Inflammatory macrophage treated with lipopolysaccharide for 4 hours (primary cell): Measurements from ENCODE around the gene SFMBT1.
A peak's percentile ranks its signal among the peaks of the same experiment; 100 is the strongest.
"Not testable (repeated sequence)": the region's sequence is repeated elsewhere in the genome, so short reads cannot be mapped to it uniquely, and the experiment has no call there.

Experiments used
- DNase-seq: peaks from one replicate; pipeline ENCODE4 v3.0.0-alpha.2; 2020

SFMBT1 gene

DNA sequence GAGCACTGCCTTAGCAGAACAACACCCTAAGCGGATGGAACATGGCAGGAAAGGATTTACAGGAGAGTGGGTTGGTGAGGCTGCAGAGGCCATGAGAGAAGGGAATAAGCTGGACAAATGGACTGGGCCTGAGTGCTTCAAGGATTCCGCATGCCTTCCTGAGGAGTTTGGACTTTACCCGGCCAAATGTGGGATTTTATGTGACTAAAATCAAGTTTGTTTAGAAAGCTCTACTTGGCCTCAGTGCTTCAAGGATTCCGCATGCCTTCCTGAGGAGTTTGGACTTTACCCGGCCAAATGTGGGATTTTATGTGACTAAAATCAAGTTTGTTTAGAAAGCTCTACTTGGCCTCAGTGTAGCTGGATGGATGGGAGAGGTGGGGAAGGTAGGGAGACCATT, 10.9 kb downstream of the SFMBT1 start:
- DNase-seq: not testable (repeated sequence)

DNA sequence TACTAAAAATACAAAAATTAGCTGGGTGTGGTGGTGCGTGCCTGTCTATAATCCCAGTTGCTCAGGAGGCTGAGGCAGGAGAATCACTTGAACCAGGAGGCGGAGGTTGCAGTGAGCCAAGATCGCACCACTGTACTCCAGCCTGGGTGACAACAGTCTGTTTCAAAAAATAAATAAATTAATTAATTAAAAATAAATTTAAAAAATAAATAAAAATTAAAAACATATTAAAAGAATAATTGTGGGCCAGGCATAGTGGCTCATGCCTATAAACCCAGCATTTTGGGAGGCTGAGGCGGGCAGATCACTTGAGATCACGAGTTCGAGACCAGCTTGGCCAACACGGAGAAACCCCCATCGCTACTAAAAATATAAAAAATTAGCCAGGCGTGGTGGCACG, 11.5 kb downstream of the SFMBT1 start:
- not testable (repeated sequence) for DNase-seq

DNA sequence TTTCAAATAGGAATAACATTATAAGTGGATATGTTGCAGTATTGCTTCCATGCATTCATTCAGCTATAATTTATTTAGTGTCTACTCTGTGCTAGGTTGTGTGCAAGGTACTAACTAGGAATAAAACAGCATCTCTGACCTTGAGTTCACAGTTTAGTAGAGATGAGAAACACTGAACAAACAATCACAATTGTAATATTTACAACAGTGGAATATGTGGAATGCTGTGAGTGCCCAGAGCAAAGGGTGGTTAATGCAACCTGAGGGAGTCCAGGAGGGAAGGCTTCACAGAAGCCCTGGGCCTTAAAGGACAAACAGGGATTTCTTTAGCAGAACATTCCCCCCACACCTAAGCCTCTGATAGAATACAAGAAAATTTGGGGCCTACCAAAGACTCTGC, 13.3 kb downstream of the SFMBT1 start:
- no peak for DNase-seq

DNA sequence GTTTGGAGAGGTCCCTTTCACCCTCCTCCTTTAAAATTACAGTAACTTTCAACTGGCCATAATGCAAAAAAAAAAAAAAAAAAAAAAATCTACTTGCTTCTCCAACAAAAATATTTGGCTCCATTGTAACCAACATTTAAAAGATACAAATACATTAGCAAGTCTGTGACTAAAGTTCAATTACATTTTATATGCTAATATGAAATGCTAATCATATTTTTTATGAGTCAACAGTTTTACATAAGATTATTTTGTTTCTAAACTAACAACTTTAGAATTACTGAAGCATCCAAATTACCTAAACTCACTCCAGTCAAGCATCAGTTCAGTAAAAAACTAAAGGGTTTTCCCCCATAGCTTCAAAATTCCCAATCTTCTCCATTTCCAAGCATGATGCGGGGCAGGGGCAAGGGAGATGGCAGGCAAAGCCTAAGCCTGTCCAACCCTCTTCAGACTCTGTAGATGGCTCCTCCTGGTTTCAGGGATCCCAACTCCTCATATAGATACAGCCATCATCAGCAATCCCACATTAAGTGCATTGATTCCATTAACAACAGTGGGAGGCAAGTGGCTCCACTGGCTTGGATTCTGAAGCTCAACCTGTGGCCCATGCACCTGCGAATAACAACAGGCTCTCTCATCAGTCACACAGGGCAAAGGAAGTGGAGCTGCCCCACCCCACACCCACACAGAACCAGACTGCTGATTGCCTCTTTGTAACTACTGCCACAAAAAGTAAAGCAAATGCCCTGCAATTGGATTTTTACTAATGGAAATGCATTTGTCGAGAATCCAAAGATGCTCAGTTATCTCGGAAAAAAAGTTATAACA, 15.0 kb downstream of the SFMBT1 start:
- DNase-seq: peak; percentile 27

DNA sequence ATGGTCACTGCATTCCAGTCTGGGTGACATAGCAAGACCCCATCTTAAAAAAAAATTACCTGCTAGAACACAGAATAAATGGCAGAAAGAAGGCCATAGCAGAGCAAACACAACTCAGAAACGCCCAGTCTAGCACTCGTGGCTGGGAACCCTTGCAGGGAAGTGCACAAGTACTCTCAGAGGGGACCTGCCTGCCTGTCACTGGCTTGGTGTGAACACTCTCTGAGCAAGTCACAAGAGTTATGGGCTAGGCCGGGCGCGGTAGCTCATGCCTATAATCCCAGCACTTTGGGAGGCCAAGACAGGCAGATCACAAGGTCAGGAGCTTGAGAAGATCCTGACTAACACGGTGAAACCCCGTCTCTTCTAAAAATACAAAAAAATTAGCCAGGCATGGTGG, 17.2 kb downstream of the SFMBT1 start:
- no peak for DNase-seq

DNA sequence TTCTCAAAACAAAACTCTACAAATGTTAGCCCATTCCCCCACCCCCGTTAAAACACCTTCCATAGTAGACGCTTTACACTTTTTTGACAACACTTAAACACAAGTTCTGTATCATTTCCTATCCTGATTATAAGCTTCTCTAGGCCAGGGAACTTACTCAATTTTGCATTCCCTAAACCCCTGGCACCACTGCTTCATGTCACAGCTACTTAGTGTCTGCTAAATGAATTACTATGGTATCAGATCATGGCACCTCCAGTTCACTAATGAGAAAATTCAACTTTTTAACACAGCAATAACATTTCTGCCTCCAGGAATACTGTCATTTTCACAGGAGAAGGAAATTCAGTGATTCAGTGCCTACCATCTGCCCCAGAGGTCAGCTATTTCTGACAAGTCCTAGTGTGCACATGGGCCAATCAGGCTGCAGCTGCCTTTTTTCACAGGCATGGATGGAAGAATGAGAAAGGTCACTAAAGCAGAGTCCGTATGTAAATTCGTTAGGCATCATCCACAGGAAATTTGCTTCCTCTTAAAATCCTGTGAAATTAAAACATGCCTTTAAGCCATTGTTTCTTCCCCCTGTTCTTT, 18.5 kb downstream of the SFMBT1 start:
- no peak for DNase-seq

DNA sequence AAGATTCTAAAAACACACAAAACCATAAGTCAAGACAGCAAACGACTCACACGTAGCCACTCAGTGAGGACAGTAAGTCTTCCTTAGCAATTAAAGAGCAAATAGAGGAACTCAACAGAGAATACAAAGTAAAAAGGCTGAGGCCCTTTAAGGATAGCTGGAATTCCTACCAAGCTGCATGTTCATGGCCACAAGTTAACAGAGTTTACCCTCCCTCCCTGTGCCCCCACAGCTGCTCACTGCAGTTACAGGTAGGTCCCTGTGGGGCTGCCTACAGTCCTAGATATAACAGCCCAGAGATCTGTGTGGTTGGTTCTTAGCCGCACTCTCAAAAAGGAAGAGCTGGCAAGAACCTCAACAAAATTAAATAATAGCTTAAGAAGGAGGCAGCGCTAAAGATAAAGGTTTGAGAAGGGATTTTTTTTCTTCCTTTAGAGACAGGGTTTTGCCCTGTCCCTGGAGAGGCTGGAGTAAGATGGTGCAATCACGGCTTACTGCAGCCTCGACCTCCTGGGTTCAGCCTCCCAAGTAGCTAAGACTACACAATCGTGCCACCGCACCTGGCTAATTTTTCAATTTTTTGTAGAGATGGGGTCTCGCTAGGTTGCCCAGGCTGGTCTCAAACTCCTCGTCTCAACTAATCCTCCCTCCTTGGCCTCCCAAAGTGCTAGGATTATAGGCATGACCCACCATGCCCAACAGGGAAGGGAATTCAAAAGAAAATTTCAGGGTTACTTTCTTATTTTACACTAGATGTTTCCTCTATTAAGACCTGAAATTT, 19.3 kb downstream of the SFMBT1 start:
- DNase-seq: no peak

DNA sequence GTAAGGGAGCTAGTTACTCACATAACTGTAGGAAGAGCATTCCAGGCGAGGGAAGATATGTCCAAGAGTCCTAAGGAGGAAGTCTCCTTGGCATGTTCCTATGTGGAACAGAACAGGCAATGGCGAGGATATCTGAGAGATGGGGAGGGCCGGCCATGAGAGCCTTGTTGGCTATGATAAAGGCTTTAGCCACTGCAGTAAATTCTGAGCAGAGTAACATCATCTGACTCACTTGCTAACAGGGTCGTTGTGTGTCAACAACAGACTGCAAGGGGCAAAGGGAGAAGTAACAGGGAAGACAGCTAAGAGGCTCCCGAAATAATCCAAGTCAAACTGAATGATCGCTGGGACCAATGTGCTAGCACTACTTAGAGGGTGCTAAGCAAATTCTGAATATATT, 21.6 kb downstream of the SFMBT1 start:
- no peak for DNase-seq

DNA sequence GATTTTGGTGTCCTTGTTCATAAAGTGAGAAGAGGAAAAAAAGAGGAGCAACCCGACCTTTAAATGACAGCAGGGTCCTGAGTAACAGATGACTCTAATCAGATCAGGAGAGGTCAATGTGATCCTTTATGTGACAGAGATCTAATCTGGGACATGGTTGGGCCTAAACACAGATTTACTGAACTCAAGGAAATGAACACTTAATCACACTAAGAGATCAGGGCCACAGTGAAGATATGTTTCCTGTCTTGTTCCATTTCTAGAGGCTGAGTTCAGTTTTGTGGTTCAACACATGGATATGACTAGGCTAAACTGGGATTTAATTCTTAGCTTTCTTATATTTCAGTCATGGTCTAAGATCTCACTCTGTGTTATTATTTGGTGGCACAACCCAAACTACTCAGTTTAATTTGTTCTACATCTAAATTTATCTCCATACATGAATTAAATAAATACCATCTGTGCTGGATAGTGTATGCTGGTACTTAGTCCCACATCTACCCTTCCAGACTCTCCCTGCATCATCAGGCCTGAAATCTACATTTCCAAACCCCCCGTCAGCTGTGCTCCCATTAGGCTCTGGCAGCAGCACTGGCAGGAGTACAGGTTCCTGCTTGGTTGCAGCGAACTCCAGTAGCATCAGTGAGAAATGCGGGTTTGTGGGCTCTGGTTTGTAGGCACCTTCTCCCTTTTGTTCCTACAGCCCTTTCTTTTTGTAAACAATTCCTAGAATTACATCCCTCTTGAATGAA, 22.6 kb downstream of the SFMBT1 start:
- no peak for DNase-seq

DNA sequence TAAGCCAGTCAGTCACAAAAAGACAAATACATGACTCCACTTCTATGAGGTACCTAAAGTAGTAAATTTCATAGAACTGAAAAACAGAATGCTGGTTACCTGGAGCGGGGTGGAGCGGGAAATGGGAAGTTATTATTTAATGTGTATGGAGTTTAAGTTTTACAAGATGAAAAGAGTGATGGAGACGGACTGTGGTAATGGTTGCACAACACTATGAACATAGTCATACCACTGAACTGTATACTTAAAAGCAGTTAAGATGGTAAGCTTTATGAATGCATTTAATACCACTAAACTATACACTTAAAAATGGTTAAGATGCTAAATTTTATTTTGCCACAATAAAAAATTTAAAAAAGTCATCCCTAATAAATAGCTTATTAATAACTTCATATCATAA, 23.2 kb downstream of the SFMBT1 start:
- no peak for DNase-seq

DNA sequence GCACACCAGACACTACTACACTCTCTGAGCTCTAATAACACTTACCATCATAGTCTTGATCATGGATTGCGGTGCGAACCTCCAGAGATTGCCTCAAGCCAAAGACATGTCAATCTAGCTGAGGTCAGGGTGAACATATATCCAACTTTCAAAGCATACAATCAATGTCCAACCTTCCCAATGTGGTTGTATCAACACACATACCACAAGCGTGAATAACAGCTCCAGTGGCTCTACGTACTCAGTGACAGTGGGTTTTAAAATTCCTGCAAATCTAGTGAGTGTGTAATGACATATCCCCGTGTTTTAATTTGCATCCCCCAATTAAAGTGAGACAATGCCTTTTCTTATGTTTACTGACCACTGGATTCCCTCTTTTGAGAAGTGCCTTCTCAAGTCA, 29.6 kb downstream of the SFMBT1 start:
- no peak for DNase-seq

DNA sequence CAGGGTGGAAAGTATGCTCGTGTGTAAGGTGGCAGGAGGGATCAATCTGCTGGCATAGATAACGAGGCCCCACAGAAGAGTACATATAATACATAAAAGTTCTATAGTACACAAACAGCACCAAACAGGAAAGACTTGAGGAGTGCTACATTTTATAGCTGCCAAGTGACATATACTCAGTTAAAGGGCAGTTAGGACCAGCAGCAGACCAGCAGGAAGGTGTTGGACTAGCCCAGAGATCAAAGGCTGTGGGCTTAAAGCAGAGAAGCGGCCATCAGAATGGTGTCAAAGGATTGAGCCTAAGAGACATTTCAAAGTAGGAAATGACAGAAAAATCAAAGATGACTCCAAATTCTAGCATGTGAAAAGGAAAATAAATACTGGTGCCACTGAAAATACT, 34.5 kb downstream of the SFMBT1 start:
- no peak for DNase-seq

DNA sequence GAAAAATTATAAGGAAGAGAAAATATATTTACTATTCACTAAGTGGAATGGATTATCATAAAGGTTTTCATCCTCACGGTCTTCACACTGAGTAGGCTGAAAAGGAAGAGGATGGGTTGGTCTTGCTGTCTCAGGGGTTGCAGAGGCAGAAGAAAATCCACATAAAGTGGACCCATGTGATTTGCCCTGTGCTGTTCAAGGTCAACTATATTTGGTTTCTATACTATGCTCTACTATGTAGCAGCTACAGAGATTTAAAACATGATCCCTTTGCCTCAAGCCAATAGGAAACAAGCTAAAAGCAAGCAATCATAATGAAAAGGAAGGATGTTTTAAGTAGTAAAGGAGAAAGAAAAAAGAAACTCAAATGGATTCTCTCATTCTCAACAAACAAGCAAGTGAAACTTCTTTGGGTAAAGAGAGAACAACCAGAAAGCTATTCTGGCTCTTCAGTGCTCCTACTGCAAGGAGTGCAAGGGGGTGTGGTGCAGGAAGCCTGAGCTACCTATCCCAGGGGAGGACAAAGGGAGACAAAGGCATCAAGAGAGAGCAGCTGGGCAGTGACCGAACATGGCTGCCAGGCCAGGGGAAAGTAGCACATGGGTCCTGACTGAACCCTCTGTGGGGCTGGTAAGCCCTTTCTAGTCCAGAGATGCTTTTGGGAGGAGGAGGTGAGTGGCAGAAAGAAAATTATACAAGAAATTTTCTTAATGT, 35.9 kb downstream of the SFMBT1 start:
- DNase-seq: no peak

DNA sequence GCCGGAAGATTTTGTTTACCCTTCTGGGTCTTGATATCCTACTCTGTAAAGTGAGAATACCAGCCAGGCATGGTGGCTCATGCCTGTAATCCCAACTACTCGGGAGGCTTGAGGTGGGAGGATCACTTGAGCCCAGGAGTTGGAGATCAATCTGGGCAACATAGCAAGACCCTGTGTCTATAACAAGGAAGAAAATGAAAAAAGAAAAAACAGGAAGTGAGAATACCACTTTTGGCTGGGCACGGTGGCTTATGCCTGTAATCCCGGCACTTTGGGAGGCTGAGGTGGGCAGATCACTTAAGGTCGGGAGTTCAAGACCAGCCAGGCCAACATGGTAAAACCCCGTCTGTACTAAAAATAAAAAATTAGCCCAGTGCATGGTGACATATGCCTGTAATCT, 36.9 kb downstream of the SFMBT1 start:
- no peak for DNase-seq

DNA sequence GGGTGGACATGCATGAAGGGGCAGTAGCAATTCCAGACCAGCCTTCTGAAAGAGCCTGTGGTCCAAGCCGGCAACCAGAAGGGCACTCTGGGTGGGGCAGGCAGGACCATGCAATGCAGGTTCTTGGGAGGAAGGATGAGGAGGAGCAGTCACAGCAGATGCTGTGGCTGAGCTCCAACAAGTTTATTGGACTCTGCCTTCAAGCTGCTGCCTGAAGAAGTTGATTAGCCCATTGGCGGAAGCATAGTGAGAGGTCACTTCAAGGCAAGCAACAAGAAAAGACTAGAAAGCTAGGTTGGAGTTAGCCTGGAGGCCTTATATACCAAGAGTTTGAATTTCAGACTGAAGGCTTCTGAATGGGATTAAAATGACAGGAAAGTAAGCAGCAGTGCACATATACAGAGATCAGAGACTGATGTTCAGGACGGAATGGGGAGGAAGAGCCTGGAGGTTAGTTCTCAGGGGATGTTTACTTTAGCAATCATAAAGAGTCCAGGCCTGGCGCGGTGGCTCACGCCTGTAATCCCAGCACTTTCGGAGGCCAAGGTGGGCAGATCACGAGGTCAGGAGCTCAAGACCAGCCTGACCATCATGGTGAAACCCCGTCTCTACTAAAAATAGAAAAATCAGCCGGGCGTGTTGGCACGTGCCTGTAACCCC, 39.9 kb downstream of the SFMBT1 start:
- no peak for DNase-seq

DNA sequence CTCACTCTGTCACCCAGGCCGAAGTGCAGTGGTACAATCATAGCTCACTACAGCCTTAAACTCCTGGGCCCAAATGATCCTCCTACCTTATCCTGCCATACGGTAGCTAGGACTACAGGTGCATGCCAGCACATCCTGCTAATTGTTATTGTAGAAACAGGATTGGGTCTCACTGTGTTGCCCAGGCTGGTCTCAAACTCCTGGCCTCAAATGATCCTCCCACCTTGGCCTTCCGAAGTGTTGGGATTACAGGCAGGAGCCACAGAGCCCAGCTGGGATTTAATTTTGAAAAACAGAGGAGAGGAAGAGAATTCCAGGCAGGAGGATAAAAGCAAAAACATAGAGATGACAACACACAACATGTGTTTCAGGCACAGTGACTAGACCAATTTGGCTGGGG, 40.5 kb downstream of the SFMBT1 start:
- DNase-seq: no peak

DNA sequence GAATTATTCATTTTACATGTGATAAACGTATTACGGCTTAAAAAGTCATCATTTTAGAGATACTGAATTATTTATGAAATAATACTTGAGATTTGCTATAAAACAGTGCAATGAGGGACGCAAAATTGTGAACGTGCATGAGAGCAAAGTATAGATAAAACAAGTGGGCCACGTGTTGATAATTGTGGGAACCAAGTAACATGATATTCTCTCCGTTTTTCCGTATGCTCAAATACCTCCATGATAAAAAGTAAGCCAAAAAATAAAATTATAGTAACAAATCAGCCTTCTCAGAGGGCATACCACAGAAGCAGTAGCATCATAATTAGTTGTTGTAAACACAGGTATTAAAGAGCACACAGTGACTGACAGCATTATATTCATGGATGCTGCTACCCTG, 42.6 kb downstream of the SFMBT1 start:
- no peak for DNase-seq

DNA sequence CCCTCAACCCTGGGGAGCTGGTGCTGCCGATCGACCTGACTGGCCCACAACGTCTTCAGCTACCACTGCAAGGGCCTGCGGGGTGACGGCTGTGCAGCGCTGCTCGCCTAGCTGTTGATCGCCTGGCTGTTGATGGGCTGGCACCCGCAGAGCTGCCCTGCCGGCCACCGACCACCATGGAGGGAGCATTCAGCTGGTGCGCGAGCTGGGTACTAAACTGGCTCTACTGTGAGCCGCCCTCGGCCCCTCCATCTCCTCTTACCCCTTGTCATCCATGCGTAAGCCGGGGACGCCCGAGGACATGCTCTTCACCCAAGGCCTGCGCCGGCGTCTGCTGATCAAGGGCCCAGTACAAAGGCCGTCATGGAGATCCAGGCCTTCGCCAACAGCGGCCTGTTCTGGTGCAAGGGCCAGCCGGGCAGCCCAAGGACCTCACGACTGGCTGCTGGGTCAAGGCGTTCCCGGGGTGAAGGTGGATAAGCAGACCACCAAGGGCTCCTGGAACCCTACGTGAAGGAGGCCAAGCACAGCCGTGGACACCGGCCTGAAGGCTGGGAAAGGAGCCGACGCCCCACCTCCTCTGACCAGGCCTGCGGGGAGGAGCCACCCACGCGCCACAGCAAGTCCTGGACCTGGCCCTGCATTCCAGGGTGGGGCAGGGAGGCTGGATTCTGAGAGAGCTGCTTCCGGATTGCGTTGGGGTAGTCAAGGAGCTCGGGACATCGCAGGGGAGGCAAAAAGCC, 46.9 kb downstream of the SFMBT1 start:
- DNase-seq: no peak

DNA sequence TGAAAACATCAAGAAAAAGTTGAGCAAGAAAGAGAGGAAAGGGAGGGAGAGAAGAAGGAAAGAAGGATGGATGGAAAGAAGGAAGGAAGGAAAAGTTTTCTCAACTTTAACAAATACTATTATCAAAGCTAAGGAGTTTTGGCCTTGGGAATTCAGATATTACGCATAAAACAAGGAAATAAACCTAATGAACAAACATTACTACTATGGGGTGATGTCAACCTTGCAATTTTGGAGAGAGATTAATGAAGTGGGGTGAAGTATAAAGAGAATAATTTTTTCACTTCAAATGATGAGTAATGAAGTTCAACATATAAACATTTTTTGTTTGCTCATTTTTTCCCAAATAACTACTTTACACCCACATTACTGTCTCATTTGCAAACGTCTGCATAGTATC, 55.2 kb downstream of the SFMBT1 start:
- DNase-seq: no peak

DNA sequence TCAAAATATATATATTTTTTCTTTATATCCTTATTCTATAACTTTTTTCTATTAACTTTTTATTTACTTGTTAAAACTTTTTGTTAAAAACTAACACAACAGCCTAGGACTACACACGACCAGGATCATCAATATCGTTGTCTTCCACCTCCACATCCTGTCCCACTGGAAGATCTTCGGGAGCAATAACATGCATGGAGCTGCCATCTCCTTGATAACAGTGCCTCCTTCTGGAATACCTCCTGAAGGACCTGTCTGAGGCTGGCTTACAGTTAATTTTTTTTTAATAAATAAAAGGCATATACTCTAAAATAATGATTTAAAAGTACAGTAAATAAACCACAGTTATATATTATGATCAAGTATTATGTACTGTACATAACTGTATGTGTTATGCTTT, 58.9 kb downstream of the SFMBT1 start:
- no peak for DNase-seq

DNA sequence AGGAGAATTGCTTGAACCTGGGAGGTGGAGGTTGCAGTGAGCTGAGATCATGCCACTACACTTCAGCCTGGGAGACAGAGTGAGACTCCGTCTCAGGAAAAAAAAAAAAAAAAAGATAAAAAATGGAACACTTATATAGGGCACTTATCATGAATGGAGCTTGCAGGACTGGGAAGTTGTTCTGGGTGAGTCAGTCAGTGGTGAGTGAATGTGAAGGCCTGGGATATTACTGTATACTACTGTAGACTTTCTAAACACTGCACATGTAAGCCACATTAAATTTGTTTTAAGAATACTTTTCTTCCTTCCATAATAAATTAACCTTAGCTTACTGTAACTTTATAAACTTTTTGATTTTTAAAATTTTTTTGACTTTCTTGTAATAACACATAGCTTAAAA, 59.8 kb downstream of the SFMBT1 start:
- no peak for DNase-seq
